ENCODE measurements around the gene SDK2. TPM values are rescaled to one million over a fixed set of nuclear protein-coding genes. Genes with fewer than 3 reads are reported as not detected.
A peak's percentile ranks its signal among the peaks of the same experiment; 100 is the strongest.

Gene SDK2
- total and polyA plus RNA-seq, 9 of the 15 experiments (the other 6 are each of a cell fraction or from before 2014, with no cell fraction given) = 0.04 TPM; not detected in 8

GRCh38 chr17:73304971-73305812, 339.1 kb downstream of the SDK2 start (continued):
- TF ChIP-seq ZBTB40 (IDR thresholded peaks at IDR 0.05) (peak; percentile 93), ZBTB40 (CRISPR knock-in tag; IDR thresholded peaks at IDR 0.05) (no peak), PHTF2 (CRISPR knock-in tag; IDR thresholded peaks at IDR 0.05) (no peak), POLR3G (IDR thresholded peaks at IDR 0.05; ENCODE audit: extremely low read depth, insufficient read length, insufficient replicate concordance) (no peak), XRCC5 (IDR thresholded peaks at IDR 0.05; ENCODE audit: low read depth, low read length) (no peak), SMARCA5 (IDR thresholded peaks at IDR 0.05) (no peak), FOXM1 (IDR thresholded peaks at IDR 0.05; ENCODE audit: low read depth) (no peak), FOXM1 (CRISPR knock-in tag; IDR thresholded peaks at IDR 0.05; ENCODE audit: low read depth) (no peak), NEUROD1 (IDR thresholded peaks at IDR 0.05; ENCODE audit: borderline replicate concordance, low read depth, low read length, partially characterized antibody) (peak; percentile 42), SAFB (IDR thresholded peaks at IDR 0.05; ENCODE audit: borderline replicate concordance, low read depth, low read length) (no peak), POU5F1 (IDR thresholded peaks at IDR 0.05; ENCODE audit: borderline replicate concordance, low read depth, low read length, partially characterized antibody) (no peak), ZNF75A (CRISPR knock-in tag; IDR thresholded peaks at IDR 0.05) (no peak), DMBX1 (CRISPR knock-in tag; IDR thresholded peaks at IDR 0.05; ENCODE audit: borderline replicate concordance) (peak; percentile 52; the same call in 1 of the 2 replicates), ZKSCAN8 (CRISPR knock-in tag; IDR thresholded peaks at IDR 0.05) (no peak), HMG20A (CRISPR knock-in tag; conservative IDR thresholded peaks at IDR 0.05) (no peak), CBX5 (IDR thresholded peaks at IDR 0.05; ENCODE audit: borderline replicate concordance, low read depth) (no peak), JUND (IDR thresholded peaks at IDR 0.05; ENCODE audit: borderline replicate concordance, low read depth, low read length) (peak; percentile 65; the same call in 1 of the 2 replicates), JUND (tag; IDR thresholded peaks at IDR 0.05; ENCODE audit: borderline replicate concordance, low read depth, low read length) (no peak; the same call in 2 of the 3 replicates), STAT5B (CRISPR knock-in tag; IDR thresholded peaks at IDR 0.05) (no peak), PTRF (tag; IDR thresholded peaks at IDR 0.05) (no peak), TRIM28 (IDR thresholded peaks at IDR 0.05) (no peak), EP400 (IDR thresholded peaks at IDR 0.05) (peak; percentile 66)

All from K562 (cell line).